IPS-18a (cell line): ENCODE data around the gene RGS13.

Experiments used
- H3K27ac ChIP-seq: one replicate; pipeline ENCODE4 v1.5.1; 2013; ENCODE audit warnings: low read length
- H3K27me3 ChIP-seq: one replicate; pipeline ENCODE4 v1.6.1; 2013; ENCODE audit warnings: mild to moderate bottlenecking, low read length; ENCODE audit not compliant: control insufficient read depth, insufficient read depth
- H3K36me3 ChIP-seq: one replicate; pipeline ENCODE4 v1.6.1; 2013; ENCODE audit warnings: low read depth, low read length; ENCODE audit not compliant: control insufficient read depth
- H3K4me1 ChIP-seq: one replicate; pipeline ENCODE4 v1.6.1; 2013; ENCODE audit warnings: low read depth, low read length; ENCODE audit not compliant: control insufficient read depth
- H3K4me3 ChIP-seq: one replicate; pipeline ENCODE4 v1.5.1; 2013; ENCODE audit warnings: low read length
- H3K9ac ChIP-seq: one replicate; pipeline ENCODE4 v1.6.1; 2013; ENCODE audit warnings: mild to moderate bottlenecking, low read length, moderate library complexity
- H3K9me3 ChIP-seq: one replicate; pipeline ENCODE4 v1.6.1; 2013; ENCODE audit warnings: low read depth, low read length; ENCODE audit not compliant: control insufficient read depth

Gene RGS13, protein sequence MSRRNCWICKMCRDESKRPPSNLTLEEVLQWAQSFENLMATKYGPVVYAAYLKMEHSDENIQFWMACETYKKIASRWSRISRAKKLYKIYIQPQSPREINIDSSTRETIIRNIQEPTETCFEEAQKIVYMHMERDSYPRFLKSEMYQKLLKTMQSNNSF

DNA sequence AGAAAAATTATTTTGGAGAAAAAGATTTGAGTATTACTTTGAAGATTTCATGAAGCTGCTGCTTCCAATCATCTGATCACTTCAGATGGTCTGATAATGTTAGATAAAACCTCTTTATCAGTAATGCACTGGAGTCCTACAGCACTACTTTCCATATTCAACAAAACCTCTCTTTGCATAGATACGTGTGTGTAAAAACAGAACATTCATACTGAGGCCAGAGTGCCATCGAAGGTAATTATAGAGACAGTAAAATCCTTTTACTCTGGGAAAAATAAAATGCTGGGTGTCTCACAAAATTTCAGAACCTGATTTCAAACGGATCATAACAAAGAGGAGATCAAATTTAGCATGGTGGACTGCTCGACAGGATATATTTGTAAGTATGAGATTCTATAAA lies at the start of gene RGS13:
Gene RGS13 (plus strand): TSS at position 209 of the 400 bp plus-strand sequence. CDS start 8,188 bp downstream, outside the sequence.
- Histone ChIP-seq H3K4me1 (peaks cover 10% of the 10 kb centered on the region), H3K4me3 (no peak within 1 kb of the TSS), H3K27me3 (no peaks in the 10 kb centered on the region), H3K9me3 (no peaks in the 10 kb centered on the region), H3K36me3 (no peaks in the 10 kb centered on the region), H3K9ac (no peak within 1 kb of the TSS), H3K27ac (no peak within 1 kb of the TSS)

DNA sequence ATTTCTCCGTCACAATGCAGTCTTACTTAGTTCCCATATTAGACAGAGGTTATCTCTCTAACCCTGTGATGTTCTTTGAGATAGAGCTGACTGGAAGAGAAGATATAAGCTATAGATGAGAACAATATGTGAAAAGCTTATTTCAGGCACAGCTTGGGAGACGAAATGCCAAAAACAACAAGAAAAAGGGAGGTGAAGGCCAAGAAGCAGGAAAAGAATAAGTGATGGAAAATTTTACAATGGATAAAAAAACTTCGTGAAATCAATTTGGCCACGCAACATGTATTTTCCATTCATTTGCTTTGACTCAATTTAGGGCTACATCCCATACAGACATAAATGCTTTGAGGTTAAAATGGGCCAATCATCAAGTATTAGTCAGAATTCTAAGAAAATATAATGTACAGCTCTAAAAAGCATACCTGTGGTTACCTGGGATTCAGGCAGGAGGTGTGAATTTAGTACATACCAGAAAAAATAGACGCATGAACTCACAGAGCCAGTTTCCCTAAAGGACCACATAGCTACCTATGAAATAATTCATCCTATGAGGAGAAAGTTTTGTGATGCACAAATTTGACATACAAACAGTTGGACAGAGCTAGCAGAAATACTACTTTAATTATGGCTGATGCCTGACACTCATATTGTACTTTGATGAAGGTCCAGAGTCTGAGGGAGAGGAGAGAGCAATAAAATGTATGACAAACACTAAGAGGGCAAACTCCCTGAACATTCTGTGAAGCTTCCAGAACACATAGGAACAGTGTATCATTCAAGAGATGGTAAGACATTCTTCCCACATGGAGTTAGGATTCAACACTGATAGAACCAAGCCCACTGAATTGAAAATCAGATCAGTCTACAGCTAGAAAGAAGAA lies 48.3 kb upstream of the RGS13 start:
- no peak overlapping the region for H3K4me3 ChIP-seq
- no peaks in the 10 kb centered on the region for H3K9me3 ChIP-seq
- no peaks in the 10 kb centered on the region for H3K27me3 ChIP-seq
- H3K27ac ChIP-seq: no peak overlapping the region
- H3K36me3 ChIP-seq: no peaks in the 10 kb centered on the region
- no peak overlapping the region for H3K9ac ChIP-seq
- no peaks in the 10 kb centered on the region for H3K4me1 ChIP-seq

DNA sequence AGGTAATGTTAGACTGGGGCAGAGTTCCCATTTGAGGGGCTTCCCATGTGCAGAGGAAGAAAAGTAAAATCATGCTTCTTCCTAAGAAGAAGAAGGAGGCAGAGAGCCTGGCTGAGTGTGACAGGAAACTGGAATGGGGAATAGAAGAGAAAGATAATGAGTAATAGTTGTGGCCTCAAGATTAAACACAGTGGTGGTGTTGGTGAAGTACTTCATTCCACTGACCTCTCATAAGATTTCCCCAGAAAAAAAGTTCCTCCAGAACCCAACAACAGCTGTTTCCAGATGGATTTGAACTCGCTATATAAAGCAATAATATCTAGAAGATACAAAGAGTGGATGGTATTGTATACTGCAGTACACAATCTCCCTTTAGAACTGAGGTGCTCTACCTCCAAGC lies 47.4 kb upstream of the RGS13 start:
- Histone ChIP-seq H3K9me3 (no peaks in the 10 kb centered on the region), H3K36me3 (no peaks in the 10 kb centered on the region), H3K4me3 (no peak overlapping the region), H3K4me1 (no peaks in the 10 kb centered on the region), H3K27ac (no peak overlapping the region), H3K27me3 (no peaks in the 10 kb centered on the region), H3K9ac (no peak overlapping the region)

DNA sequence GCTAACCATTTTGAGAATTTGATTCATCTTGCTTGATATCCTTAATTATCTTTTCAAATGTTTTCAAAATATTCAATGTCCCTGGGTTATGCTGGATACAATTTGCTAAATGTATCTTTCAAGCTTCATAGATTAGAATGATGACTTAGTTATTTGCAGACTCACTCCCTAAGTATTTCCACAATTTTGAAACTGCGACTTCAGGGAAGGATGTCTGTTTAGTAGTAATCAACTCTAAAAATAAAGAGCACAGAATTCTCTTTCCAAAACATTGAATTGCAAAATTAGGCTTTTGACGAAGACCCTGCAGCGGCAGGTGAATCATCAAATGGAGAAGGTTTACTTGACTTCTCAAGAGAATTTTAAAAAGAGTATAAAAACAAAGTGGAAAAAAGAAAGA lies 46.1 kb upstream of the RGS13 start:
- H3K4me1 ChIP-seq: no peaks in the 10 kb centered on the region
- H3K27me3 ChIP-seq: no peaks in the 10 kb centered on the region
- no peaks in the 10 kb centered on the region for H3K36me3 ChIP-seq
- no peak overlapping the region for H3K4me3 ChIP-seq
- no peaks in the 10 kb centered on the region for H3K9me3 ChIP-seq
- no peak overlapping the region for H3K9ac ChIP-seq
- no peak overlapping the region for H3K27ac ChIP-seq

DNA sequence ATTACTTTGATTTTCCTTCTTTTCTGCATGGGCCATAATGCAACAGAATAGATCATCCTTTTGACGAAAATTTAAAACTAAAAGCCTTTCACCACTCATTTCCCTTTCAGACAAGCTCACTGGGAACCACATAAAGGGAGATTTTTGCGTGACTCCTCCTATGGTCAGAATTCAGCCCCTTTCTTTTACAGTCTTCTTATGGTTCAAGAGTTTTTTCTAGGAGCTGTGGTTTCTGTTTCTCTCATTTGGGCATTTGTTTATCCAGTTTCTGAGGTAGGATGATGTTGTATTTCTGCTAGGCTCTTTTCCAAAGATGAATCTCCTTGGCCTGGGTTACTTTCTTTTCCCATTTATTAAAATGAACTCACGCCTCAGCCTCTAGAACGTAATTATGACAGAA lies 43.4 kb upstream of the RGS13 start:
- Histone ChIP-seq H3K9ac (no peak overlapping the region), H3K4me3 (no peak overlapping the region), H3K27me3 (no peaks in the 10 kb centered on the region), H3K36me3 (no peaks in the 10 kb centered on the region), H3K27ac (no peak overlapping the region), H3K4me1 (no peaks in the 10 kb centered on the region), H3K9me3 (no peaks in the 10 kb centered on the region)

DNA sequence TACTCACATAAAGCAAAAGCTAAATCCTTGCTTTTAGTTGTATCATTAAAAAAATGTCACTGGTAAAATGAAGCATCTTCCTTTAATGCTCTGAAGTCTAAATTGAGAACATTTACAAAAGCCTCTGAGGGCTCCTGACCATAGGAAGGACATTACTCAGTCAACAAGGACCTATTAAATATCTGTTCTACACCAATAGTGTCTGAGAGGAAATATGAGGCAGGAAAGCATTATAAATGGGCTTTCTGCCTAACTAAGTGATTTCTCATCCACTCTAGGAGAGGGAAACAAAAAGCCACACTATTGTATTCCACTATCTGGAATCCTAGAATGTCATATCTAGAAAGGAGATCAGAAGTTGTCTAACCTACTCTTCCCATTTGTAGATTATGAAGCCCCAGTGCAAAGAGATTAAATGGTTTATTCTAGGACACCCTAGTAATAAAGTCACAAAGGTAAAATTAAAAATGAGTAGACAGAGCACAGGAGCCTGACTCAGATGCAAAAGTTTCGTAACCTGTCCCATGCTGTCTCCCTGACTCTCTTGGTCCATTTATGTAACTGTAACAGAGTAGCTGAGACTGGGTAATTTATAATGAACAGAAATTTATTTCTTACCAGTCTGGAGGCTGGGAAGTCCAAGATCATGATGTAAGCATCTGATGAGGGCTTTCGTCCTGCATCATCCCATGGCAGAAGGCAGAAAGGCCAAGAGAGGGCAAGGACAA lies 42.8 kb upstream of the RGS13 start:
- H3K27me3 ChIP-seq: no peaks in the 10 kb centered on the region
- H3K36me3 ChIP-seq: no peaks in the 10 kb centered on the region
- no peak overlapping the region for H3K4me3 ChIP-seq
- H3K9ac ChIP-seq: no peak overlapping the region
- no peaks in the 10 kb centered on the region for H3K4me1 ChIP-seq
- H3K27ac ChIP-seq: no peak overlapping the region
- H3K9me3 ChIP-seq: no peaks in the 10 kb centered on the region

DNA sequence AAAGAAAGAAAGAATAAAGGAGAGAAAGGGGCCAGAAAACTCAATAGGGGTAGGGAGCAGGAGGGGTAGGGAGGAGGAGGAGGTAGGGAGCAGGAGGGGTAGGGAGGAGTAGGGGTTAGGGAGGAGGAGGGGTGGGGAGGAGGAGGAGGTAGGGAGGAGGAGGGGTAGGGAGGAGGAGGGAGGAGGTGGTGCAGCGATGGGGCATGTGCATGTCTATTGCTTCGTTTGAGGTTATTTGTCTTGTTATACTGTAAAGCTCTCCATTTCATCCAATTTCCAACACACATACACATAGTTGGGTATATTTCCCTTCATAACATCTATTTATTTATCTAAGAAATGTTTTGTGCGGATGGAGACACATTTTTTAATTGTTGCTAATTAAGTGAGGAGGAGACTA lies 40.6 kb upstream of the RGS13 start:
- no peaks in the 10 kb centered on the region for H3K36me3 ChIP-seq
- H3K4me1 ChIP-seq: no peaks in the 10 kb centered on the region
- H3K27ac ChIP-seq: no peak overlapping the region
- no peak overlapping the region for H3K4me3 ChIP-seq
- H3K27me3 ChIP-seq: no peaks in the 10 kb centered on the region
- no peak overlapping the region for H3K9ac ChIP-seq
- H3K9me3 ChIP-seq: no peaks in the 10 kb centered on the region

DNA sequence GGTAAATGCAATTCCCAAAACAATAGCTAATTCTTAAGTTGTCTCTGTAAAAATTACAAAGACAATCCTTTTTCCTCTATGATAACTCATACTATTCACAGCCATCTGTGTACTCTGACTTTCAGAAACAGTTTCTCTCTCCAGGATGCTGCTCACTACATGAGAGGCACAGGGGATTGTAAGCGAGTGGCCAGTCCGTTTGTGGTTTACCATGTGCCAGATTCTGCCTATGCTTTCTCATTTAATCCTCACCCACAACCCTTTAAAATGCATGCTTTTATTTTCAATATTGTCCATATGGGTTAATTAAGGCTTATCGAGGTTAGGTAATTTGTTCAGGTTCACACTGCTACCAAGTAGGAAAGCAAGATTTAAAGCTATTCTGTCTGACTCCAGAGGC lies 37.4 kb upstream of the RGS13 start:
- H3K36me3 ChIP-seq: no peaks in the 10 kb centered on the region
- H3K4me1 ChIP-seq: no peaks in the 10 kb centered on the region
- H3K4me3 ChIP-seq: no peak overlapping the region
- H3K9me3 ChIP-seq: no peaks in the 10 kb centered on the region
- no peak overlapping the region for H3K27ac ChIP-seq
- H3K9ac ChIP-seq: no peak overlapping the region
- H3K27me3 ChIP-seq: no peaks in the 10 kb centered on the region

DNA sequence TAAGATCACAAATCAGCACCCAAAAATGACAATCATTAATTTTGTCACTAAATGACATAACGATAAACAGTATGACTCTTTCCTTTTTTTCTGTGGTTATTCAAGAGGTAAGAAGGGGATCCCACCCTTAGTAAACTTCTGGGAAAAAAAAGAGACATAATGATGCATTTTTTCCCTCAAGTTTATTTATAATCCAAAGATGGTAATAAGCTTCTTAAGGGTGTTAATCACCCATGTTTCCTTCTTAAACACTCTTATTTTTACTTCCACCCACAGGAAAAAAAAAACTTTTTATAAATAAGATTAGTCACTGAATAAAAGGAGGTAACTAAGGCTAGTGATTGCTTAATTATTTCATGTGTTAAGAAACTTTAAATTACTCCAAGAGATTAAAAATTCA lies 35.7 kb upstream of the RGS13 start:
- H3K4me3 ChIP-seq: no peak overlapping the region
- H3K27ac ChIP-seq: no peak overlapping the region
- no peaks in the 10 kb centered on the region for H3K36me3 ChIP-seq
- H3K9ac ChIP-seq: no peak overlapping the region
- H3K9me3 ChIP-seq: no peaks in the 10 kb centered on the region
- no peaks in the 10 kb centered on the region for H3K4me1 ChIP-seq
- no peaks in the 10 kb centered on the region for H3K27me3 ChIP-seq

DNA sequence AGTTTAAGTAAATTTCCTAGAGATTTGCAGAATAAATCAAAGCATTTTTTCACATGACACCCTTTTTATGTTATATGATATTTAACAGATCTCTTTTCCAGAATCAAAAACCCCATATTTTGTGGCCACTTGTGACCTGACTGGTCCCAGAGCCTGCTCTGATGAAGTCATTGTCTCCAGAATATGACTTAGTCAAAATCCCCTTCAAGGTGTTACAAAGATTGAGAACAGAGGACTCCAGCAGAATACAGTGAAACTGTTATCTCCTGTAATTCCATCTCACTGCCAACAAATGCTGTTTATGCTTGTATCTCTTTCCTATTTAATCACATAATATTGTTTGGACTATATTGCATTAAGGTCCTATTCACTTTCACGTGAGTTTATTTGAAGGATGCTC lies 34.8 kb upstream of the RGS13 start:
- H3K36me3 ChIP-seq: no peaks in the 10 kb centered on the region
- H3K9me3 ChIP-seq: no peaks in the 10 kb centered on the region
- no peaks in the 10 kb centered on the region for H3K27me3 ChIP-seq
- H3K27ac ChIP-seq: no peak overlapping the region
- no peaks in the 10 kb centered on the region for H3K4me1 ChIP-seq
- H3K4me3 ChIP-seq: no peak overlapping the region
- no peak overlapping the region for H3K9ac ChIP-seq

DNA sequence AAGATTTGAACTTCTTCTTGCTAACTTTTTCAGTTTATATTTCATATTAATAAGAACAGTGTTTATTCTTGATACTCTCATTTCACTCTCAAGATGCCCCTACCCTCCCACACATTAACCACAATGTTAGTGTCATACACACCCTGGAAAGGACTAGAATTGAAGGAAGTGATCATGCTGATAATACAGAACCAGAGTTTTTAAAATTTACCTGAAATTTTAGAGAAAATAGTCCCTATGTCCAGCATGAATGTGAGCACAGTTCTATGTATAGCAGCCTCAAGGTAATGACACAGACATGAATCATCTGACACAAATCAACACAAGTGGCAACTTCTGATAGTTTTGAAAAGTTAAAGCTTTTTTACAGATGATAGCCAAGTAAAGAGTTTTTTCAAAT lies 34.4 kb upstream of the RGS13 start:
- Histone ChIP-seq H3K9me3 (no peaks in the 10 kb centered on the region), H3K36me3 (no peaks in the 10 kb centered on the region), H3K9ac (no peak overlapping the region), H3K27me3 (no peaks in the 10 kb centered on the region), H3K4me1 (no peaks in the 10 kb centered on the region), H3K27ac (no peak overlapping the region), H3K4me3 (no peak overlapping the region)
